Measurements from ENCODE around the gene ASAP2.

The ASAP2 gene

DNA sequence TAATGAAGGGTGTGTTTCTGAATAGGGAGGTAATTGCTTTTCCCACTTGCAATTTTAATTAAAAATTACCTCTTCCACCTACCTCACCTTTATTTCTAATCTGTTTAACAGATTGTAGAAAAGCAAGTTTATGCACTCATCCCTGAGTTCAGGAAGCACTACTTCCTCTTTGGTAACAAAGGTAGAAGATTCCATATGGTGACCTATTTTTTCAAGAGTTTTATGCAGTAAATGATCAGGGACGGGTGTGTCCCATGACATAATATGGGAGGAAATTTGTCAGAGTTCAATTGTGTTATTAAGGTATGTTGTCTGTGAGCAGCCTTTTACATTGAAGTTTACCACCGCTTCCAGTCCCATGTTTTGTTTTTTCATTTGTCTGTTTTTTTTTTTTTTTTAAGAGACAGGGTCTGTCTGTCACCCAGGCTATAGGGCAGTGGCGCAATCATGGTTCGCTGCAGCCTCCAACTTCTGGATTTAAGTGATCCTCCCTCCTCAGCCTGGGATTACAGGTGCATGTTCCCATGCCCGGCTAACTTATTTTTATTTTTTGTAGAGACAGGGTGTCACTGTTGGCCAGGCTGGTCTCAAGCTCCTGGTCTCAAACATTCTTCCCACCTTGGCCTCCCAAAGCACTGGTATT lies 68.2 kb downstream of the ASAP2 start:
- Histone ChIP-seq H3K4me1 (ENCODE audit: control insufficient read depth, insufficient read depth, low read length, poor library complexity, severe bottlenecking) (peaks cover 16% of the 10 kb centered on the region), H3K36me3 (ENCODE audit: control insufficient read depth, insufficient read depth, low read length) (peaks cover 9% of the 10 kb centered on the region), H3K9me3 (ENCODE audit: control insufficient read depth, low read length) (peaks cover 16% of the 10 kb centered on the region), H3K27ac (ENCODE audit: low read depth, low read length, severe bottlenecking) (no peak overlapping the region), H3K4me3 (ENCODE audit: extremely low read depth, insufficient read depth, low read length, poor library complexity, severe bottlenecking) (no peak overlapping the region)
- 94 to 97% methylated on average over 3 to 4 of the region's 5 CpGs for WGBS, 2 experiments (ENCODE audit: insufficient coverage in 2 of 2)

DNA sequence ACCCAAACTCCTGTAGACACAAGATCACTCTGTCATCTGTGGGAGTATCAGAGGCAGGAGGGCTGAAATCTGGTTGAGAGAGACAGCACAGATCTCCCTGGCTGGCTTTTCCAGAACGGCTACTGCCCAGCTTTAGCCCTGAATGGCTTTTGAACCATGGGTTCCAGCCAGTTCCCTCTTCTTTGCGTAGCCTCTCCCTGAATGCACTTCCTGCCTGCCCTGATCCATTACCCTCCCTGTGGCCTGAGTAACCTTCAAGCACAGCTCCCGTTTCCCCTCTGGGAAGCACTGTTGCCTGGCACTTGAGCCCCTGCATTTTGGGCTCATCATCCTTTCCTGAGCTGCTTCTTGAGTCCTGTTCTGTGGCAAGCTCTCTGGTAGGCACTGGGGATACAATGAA lies 68.8 kb downstream of the ASAP2 start:
- H3K27ac ChIP-seq (ENCODE audit: low read depth, low read length, severe bottlenecking), result no peak overlapping the region
- H3K9me3 ChIP-seq (ENCODE audit: control insufficient read depth, low read length), result peaks cover 16% of the 10 kb centered on the region
- 76 to 78% methylated on average over 3 of the region's 3 CpGs for WGBS, 2 experiments (ENCODE audit: insufficient coverage in 2 of 2)
- H3K4me3 ChIP-seq (ENCODE audit: extremely low read depth, insufficient read depth, low read length, poor library complexity, severe bottlenecking), result no peak overlapping the region
- peaks cover 15% of the 10 kb centered on the region for H3K36me3 ChIP-seq (ENCODE audit: control insufficient read depth, insufficient read depth, low read length)
- H3K4me1 ChIP-seq (ENCODE audit: control insufficient read depth, insufficient read depth, low read length, poor library complexity, severe bottlenecking), result peaks cover 16% of the 10 kb centered on the region

DNA sequence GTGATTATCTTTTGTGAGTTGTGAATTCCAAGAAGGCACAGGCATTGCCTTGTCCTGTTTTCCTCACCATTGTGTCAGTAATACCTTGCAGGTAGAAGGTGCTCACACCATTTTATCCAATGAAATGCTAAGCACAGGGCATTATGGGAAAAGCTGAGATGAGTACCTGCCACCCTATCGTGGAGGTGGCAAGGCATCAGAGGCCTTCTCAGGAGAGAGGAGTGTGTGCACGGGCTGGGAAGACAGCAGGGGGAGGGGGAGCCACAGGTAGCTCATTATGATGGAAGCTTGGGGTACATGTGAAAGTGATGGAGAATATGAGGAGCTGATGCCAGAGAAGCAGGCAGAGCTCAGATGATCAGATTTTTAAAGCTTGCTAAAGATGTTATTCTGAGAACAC lies 69.5 kb downstream of the ASAP2 start:
- Histone ChIP-seq H3K36me3 (ENCODE audit: control insufficient read depth, insufficient read depth, low read length) (peaks cover 19% of the 10 kb centered on the region), H3K4me3 (ENCODE audit: extremely low read depth, insufficient read depth, low read length, poor library complexity, severe bottlenecking) (no peak overlapping the region), H3K27ac (ENCODE audit: low read depth, low read length, severe bottlenecking) (no peak overlapping the region), H3K9me3 (ENCODE audit: control insufficient read depth, low read length) (peaks cover 16% of the 10 kb centered on the region), H3K4me1 (ENCODE audit: control insufficient read depth, insufficient read depth, low read length, poor library complexity, severe bottlenecking) (peaks cover 18% of the 10 kb centered on the region)
- 84 to 85% methylated on average over 2 of the region's 2 CpGs for WGBS, 2 experiments (ENCODE audit: insufficient coverage in 2 of 2)

DNA sequence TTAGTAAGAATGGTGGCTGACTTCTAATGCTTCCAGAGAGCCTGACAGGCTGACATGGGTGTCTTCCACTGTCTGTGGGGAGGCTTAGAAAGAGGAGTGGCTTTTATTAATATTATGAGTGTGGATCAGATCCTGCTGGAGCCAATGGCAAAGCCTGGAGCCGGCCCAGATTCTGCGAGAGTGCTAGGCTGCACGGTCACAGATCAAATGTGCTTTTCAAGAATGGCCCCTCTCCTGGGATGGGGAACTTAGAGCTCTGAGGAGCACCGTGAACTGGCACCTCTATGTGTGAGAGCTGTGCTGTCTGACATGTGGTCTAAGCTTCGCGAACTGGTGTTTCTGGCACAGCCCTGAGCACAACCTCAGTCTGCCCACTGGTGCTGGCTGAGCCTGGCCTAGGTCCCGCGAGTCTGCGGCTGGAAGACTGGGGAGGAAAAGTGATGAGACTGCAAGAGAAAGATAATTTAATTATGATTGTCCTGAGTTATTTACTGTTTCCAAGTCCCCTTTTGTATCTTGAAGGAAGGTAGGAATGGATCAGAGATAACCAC lies 70.4 kb downstream of the ASAP2 start:
- 93 to 98% methylated on average over 8 to 9 of the region's 9 CpGs for WGBS, 2 experiments (ENCODE audit: insufficient coverage in 2 of 2)
- Histone ChIP-seq H3K4me1 (ENCODE audit: control insufficient read depth, insufficient read depth, low read length, poor library complexity, severe bottlenecking) (peaks cover 18% of the 10 kb centered on the region), H3K27ac (ENCODE audit: low read depth, low read length, severe bottlenecking) (no peak overlapping the region), H3K9me3 (ENCODE audit: control insufficient read depth, low read length) (peaks cover 8% of the 10 kb centered on the region), H3K4me3 (ENCODE audit: extremely low read depth, insufficient read depth, low read length, poor library complexity, severe bottlenecking) (no peak overlapping the region), H3K36me3 (ENCODE audit: control insufficient read depth, insufficient read depth, low read length) (peaks cover 24% of the 10 kb centered on the region)

DNA sequence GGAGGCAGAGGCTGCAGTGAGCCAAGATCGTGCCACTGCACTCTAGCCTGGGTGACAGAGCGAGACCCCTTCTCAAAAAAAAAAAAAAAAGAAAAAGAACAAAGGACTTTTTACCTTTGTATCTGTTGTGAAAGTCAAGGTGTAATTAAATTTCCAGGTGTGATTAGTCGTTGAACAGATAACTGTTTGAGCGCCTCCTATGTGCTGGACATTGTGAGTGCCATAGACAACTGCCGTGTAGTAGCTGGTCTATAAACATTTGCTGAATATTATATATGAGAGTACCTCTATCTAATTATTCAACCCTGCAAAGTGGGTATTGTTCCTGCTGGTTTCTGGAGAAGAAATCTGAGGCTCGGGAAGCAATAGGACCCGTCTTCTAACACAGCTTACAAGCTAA lies 71.8 kb downstream of the ASAP2 start:
- no peak overlapping the region for H3K4me3 ChIP-seq (ENCODE audit: extremely low read depth, insufficient read depth, low read length, poor library complexity, severe bottlenecking)
- H3K4me1 ChIP-seq (ENCODE audit: control insufficient read depth, insufficient read depth, low read length, poor library complexity, severe bottlenecking), result peaks cover 16% of the 10 kb centered on the region
- 80 to 100% methylated on average over 1 to 2 of the region's 7 CpGs for WGBS, 2 experiments (ENCODE audit: insufficient coverage in 2 of 2)

DNA sequence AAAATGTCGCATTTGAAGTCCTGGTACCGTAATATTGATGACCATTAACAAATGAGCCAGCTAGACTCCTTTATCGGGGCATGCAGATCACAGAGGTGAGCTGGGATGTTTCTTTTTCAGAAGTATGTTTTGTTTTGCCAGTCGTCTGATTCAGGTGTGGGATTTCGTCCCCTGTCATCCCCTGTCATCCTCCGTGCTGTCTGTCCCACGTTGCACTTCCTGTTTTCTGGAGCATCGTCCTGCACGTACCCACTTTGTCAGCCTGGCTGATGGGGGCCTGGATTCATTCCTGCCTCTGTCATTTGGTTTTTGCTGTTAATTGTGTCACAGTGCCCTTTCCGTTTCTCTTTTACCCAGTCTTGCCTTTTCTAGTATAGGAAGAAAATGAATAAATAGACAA lies 72.8 kb downstream of the ASAP2 start:
- H3K4me3 ChIP-seq (ENCODE audit: extremely low read depth, insufficient read depth, low read length, poor library complexity, severe bottlenecking), result no peak overlapping the region
- no peak overlapping the region for H3K27ac ChIP-seq (ENCODE audit: low read depth, low read length, severe bottlenecking)
- H3K36me3 ChIP-seq (ENCODE audit: control insufficient read depth, insufficient read depth, low read length), result peaks cover 49% of the 10 kb centered on the region
- no peaks in the 10 kb centered on the region for H3K9me3 ChIP-seq (ENCODE audit: control insufficient read depth, low read length)
- peaks cover 13% of the 10 kb centered on the region for H3K4me1 ChIP-seq (ENCODE audit: control insufficient read depth, insufficient read depth, low read length, poor library complexity, severe bottlenecking)
- 91 to 96% methylated on average over 9 of the region's 10 CpGs for WGBS, 2 experiments (ENCODE audit: insufficient coverage in 2 of 2)

More for the DNA sequence above, 71.8 kb downstream of the ASAP2 start:
- Histone ChIP-seq H3K9me3 (ENCODE audit: control insufficient read depth, low read length) (no peaks in the 10 kb centered on the region), H3K27ac (ENCODE audit: low read depth, low read length, severe bottlenecking) (no peak overlapping the region), H3K36me3 (ENCODE audit: control insufficient read depth, insufficient read depth, low read length) (peaks cover 39% of the 10 kb centered on the region)

DNA sequence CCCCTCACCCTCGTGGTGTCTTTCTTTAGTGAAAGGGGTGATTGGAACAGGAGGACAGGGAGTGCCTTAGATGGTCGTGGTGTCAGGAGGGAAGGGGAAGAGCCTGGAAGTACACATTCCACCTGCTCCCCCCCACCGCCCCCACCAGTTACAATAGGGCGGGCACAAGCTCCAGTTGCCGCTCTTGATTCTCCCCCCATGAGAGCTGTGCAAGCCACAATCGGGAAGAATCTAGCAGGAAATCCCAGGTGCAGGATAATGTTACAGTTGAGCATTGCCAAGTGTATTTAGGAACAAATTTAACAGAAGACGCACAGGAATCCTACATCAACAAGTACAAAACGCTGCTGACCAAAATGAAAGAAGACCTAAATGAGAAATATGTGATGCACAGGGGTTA lies 73.6 kb downstream of the ASAP2 start:
- Histone ChIP-seq H3K36me3 (ENCODE audit: control insufficient read depth, insufficient read depth, low read length) (peaks cover 56% of the 10 kb centered on the region), H3K9me3 (ENCODE audit: control insufficient read depth, low read length) (no peaks in the 10 kb centered on the region), H3K4me3 (ENCODE audit: extremely low read depth, insufficient read depth, low read length, poor library complexity, severe bottlenecking) (no peak overlapping the region), H3K27ac (ENCODE audit: low read depth, low read length, severe bottlenecking) (no peak overlapping the region), H3K4me1 (ENCODE audit: control insufficient read depth, insufficient read depth, low read length, poor library complexity, severe bottlenecking) (peaks cover 7% of the 10 kb centered on the region)
- WGBS, 2 experiments (ENCODE audit: insufficient coverage in 2 of 2), result 93 to 100% methylated on average over 3 to 4 of the region's 8 CpGs

DNA sequence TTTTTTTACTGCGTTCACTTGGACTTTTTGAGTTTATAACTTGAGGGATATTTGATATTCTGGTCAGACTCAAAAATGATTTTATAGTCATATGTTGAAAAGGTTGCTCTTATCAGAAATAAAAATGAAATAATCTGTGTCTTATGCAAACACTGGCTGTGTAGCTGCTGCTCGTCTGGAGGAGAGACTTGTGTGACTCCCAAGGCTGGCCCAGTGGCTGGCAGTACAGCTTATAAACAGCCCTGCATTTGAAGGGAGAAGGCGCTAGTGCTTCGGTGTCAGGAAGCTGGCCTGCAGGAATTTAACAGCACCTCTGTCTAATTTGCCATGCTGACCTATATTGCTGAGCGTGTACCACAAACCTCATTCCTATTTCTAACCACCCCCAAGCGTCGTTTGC lies 74.5 kb downstream of the ASAP2 start:
- WGBS, 2 experiments (ENCODE audit: insufficient coverage in 2 of 2), result 77 to 90% methylated on average over 5 to 6 of the region's 7 CpGs
- peaks cover 56% of the 10 kb centered on the region for H3K36me3 ChIP-seq (ENCODE audit: control insufficient read depth, insufficient read depth, low read length)

DNA sequence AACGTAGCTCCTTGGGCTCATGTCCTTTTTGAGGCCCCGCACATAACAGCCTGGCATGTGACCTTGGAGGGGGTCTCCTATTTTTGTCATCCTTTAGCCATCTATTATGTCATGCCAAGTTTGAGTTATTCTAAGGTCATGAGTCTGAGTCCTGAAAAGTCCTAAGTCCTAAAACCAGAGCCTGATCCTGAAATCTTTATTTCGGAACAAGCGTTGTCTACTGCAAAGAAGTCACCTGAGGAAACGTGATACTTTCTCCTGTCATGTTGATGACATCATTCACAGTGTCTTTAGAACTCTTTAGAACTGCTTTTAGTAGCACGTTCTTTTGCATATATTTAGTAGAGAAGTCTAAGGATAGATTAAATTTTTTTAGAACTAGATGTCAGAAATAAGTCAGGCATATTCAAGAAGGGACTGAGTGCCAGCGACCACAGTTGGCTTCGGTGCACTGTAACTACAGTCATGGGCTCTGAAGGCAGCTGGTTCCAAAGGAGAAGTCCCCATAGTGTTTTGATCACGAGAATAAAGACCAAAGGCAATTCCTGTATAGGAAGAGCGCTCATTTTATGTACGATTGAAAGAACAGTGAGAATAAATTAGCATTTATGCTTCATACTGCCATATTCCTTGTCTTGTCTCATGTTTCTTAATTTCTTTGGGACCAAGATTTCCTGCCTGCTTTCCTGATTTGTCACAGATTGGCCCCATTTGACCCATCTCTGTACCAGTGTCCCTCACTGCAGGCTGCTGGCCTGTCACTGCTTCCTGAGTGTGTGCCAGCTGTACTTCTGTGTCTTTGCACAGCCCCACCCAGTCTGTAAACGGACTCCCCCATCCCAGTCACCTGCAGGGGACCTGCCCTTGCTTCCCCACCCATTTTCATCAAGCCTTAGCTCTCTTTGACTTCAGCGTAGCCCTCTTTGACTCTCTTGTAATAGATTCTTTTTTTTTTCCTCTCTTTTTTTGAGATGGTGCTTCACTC lies 75.8 kb downstream of the ASAP2 start:
- Histone ChIP-seq H3K4me1 (ENCODE audit: control insufficient read depth, insufficient read depth, low read length, poor library complexity, severe bottlenecking) (peaks cover 24% of the 10 kb centered on the region), H3K36me3 (ENCODE audit: control insufficient read depth, insufficient read depth, low read length) (peaks cover 56% of the 10 kb centered on the region), H3K4me3 (ENCODE audit: extremely low read depth, insufficient read depth, low read length, poor library complexity, severe bottlenecking) (no peak overlapping the region), H3K9me3 (ENCODE audit: control insufficient read depth, low read length) (no peaks in the 10 kb centered on the region), H3K27ac (ENCODE audit: low read depth, low read length, severe bottlenecking) (no peak overlapping the region)
- 91 to 94% methylated on average over 11 to 13 of the region's 13 CpGs for WGBS, 2 experiments (ENCODE audit: insufficient coverage in 2 of 2)

More for the DNA sequence above, 74.5 kb downstream of the ASAP2 start:
- Histone ChIP-seq H3K27ac (ENCODE audit: low read depth, low read length, severe bottlenecking) (no peak overlapping the region), H3K4me1 (ENCODE audit: control insufficient read depth, insufficient read depth, low read length, poor library complexity, severe bottlenecking) (peaks cover 12% of the 10 kb centered on the region), H3K4me3 (ENCODE audit: extremely low read depth, insufficient read depth, low read length, poor library complexity, severe bottlenecking) (no peak overlapping the region), H3K9me3 (ENCODE audit: control insufficient read depth, low read length) (no peaks in the 10 kb centered on the region)

DNA sequence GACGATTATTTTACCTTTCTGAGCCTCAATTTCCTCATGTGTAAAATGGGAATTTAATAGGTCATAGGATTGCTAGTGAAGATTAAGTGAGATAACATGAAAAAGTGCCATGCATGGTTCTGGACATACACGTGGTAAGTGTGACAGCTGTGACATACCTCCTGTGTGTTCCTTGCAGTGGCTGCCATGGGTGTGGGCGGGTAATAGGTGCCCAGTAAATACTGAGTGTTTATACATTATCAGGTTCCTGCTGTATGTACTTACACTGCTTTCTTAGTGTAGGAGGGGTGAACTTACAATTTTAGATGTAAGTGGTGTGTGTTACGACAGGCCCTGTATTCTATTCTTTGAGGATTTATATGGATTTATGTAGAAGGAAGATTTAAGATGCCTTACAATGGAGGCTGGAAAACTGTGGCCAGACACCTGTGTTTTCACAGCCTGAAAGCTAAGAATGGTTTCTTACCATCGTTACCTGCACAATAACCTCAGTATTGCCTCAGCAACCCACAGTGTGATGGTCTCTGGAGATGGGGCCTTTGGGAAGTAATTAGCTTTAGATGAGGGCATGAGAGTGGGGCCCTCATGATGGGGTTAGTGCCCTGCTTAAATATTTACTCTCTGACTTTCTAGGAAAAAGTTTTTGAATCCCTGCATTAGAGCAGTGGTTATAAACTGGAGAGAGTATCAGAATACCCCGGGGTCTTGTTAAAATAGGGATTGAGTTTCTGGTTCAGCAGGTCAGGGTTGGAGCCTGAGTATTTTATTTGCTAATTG lies 78.1 kb downstream of the ASAP2 start:
- no peak overlapping the region for H3K4me3 ChIP-seq (ENCODE audit: extremely low read depth, insufficient read depth, low read length, poor library complexity, severe bottlenecking)
- peaks cover 62% of the 10 kb centered on the region for H3K36me3 ChIP-seq (ENCODE audit: control insufficient read depth, insufficient read depth, low read length)
- 88 to 100% methylated on average over 3 of the region's 6 CpGs for WGBS, 2 experiments (ENCODE audit: insufficient coverage in 2 of 2)
- H3K9me3 ChIP-seq (ENCODE audit: control insufficient read depth, low read length), result no peaks in the 10 kb centered on the region
- no peak overlapping the region for H3K27ac ChIP-seq (ENCODE audit: low read depth, low read length, severe bottlenecking)
- peaks cover 39% of the 10 kb centered on the region for H3K4me1 ChIP-seq (ENCODE audit: control insufficient read depth, insufficient read depth, low read length, poor library complexity, severe bottlenecking)

Measured in mesodermal cell (in vitro differentiated cells).